ENCODE data around the gene HOXB9.

The HOXB9 gene

DNA sequence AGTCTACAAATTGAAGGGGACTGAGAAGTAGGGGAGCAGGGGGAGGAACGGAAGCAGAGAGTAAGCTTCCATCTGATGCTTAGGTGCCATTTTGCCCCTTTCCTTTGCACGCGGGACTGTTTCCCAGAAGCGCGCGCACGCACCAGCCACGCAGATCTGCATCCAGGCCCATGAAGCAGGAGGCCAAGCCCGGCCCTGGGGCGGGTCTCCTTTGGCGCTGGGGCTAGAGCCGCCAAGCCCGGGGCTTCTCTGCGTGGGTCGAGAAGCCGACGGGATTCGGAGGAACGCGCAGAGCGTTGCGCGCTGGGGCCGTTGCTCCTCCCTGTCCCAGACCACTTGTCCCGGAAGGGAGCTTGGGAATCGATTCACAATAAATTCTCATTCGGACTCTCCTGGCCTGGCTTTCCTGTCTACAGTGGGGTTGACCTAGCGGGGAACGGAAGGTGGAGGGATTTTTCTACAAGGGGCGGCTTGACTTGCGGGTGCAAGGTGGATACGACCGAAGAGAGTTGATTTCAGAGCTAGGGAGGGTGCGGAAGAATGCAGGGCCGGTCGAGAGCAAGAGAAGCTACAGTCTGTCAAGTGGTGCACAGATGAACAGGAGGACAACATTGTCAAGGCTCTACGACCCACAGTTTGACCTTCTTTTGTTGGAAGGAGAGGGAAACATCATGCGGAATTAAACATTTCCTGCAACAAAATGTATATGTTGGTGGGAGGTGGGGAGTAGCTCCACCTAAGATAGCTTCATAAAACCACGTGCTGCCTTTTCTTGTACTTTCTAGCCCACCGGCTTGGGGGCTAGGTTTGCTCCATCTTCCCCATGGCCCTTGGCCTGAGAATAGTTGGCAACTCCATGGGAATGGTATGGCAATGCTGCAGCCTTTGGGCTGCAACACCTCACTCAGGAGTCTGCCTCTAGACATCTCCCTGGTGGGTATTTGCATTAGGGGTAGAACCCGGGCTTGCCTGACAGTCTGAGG is 4.5 kb downstream of the HOXB9 start:
- H3K27me3 Mint-ChIP-seq: peaks cover 89% of the 10 kb centered on the region
- peaks cover 23% of the 10 kb centered on the region for H3K4me1 Mint-ChIP-seq (ENCODE audit: low read depth)
- H3K4me3 Mint-ChIP-seq: no peak overlapping the region
- DNase-seq: no peak
- no peak overlapping the region for H3K27ac Mint-ChIP-seq
- no peaks in the 10 kb centered on the region for H3K36me3 Mint-ChIP-seq (ENCODE audit: low read depth)
- H3K9me3 Mint-ChIP-seq: no peaks in the 10 kb centered on the region

DNA sequence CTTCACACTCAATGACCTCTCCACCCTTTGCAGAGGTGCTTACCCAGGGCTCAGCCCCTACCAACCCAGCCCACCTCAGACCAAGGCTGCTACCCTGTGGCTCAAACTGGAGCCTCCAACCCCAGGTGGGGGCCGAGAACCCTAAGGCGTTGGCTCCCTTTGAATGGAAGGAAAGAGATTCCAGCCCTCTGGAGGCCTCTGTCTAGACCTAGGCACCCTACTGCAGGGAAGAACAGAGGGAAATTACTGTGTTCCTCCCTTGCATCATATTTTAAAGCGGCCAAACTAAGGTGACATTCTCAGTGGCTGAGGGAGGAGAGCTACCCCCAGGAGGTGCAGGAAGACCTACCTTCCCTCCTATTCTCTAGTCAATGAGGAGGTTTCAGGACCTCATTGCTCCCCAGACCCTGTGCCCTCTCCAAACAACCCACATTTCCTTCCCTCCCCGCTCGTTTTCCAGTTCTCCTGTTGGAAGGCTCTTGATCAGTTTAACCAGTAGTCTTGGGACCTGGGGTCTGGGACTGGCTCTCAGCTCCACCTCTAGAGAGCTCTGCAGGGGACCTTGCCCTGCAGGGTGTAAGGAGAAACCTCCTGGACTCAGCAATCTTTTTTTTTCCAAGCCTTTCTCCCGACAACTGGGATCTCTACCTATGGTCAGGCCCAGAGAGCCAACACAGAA is 5.6 kb downstream of the HOXB9 start:
- Mint-ChIP-seq H3K4me1 (ENCODE audit: low read depth) (peaks cover 25% of the 10 kb centered on the region), H3K27me3 (peaks cover 94% of the 10 kb centered on the region), H3K9me3 (no peaks in the 10 kb centered on the region), H3K36me3 (ENCODE audit: low read depth) (no peaks in the 10 kb centered on the region), H3K4me3 (no peak overlapping the region), H3K27ac (no peak overlapping the region)
- DNase-seq: no peak

DNA sequence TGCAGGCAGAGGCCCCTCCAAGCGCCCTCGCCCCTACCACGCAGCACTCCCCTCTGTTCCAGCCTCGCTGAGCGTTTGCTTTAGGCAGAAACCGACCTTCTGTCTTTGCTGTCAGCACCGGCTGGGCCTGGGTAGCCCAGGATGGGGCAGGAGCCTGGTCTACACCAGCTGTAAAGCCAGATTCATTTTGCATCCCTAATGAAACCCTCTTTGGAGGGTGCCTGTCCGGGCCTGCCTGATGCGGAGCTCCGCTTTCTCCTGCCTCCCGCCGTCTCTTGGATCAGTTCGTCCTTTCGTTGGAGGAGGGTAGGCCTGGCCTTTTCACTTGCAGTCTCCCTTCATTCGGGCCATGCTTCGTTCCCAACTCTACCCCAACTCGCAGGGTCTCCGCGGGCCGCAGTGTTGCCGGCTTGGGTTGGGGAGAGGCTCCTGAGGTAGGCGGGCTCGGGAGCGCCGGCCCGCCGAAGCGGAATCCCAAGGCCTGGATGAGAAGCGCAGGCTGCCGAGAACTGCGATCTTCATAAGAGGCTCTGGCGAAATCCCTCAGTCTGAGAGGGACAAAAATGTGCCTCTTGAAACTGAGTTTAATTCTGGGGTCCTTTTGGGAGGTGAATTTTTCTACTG is 6.2 kb downstream of the HOXB9 start:
- Mint-ChIP-seq H3K4me1 (ENCODE audit: low read depth) (peaks cover 29% of the 10 kb centered on the region), H3K27me3 (peaks cover 97% of the 10 kb centered on the region), H3K36me3 (ENCODE audit: low read depth) (no peaks in the 10 kb centered on the region), H3K9me3 (no peaks in the 10 kb centered on the region), H3K4me3 (no peak overlapping the region), H3K27ac (peak overlapping the region; percentile 7)
- no peak for DNase-seq

DNA sequence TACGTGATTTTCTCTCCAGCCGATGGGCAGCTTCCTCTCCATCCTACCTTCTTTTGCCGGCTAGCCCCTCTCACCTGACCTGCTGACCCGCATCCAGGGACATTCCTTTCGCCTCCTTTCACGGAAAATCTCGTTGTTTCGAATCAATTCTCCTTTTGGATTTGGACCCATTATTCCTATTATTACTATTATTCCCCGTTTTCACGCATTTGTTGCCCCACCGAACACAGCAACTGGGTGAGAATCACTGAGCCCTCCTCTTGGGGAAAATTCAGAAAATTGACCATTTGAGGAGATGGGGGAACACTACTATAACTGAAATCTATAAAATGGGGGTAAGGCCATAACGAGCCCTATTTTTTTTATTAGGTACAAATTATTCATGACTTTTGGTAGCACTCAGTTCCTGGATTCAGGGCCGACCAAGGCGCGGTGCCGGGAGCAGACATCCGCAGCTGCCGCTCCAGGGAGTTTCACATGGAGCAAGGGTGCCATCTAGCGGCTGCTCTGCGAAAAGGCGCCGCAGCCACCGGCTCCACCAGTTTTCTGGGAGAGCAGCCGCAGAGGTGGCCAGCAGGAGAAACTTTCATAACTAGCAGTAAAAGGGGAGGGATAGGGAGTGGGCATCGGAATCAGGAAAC is 7.8 kb downstream of the HOXB9 start:
- Mint-ChIP-seq H3K27me3 (peaks cover 99% of the 10 kb centered on the region), H3K36me3 (ENCODE audit: low read depth) (no peaks in the 10 kb centered on the region), H3K4me3 (peak overlapping the region; percentile 15), H3K27ac (peak overlapping the region; percentile 38), H3K9me3 (no peaks in the 10 kb centered on the region), H3K4me1 (ENCODE audit: low read depth) (peaks cover 40% of the 10 kb centered on the region)
- peak; percentile 90 for DNase-seq

DNA sequence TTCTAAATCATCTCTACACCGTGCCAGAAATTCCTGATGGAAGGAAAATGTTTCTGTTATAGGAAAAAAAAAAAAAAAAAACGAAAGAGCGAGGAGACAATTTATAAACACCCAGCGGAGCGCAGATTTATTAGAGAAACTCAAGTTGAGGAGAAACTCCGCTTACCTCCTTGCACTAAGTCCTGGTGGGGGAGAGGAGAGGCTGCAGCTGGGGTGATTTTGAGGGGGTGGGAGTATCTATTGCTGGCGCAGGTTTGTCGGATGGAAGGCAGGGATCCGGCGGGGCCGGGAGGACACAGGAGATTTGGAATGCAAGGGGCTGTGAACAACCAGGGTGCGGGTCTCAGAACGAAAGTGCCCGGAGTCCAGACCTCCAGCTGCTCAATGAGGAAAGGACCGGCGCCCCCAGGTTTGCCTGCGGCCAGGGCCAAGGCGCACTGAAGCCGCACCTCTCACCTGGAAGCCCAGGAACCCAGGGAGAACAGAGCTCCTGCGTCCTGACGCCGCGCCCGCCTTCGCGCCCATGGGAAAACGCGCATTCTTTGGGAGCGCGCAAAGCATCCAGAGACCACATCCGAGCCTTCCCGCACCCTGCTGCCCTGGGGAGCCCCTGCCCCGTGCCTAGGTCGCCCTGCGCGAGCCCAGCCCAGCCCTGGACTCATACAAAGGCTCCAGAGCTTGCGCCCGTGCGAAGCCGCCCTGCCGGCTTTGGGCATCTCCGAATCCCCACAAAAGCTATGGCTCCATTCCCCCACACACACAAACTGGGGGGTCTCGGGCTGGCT is 8.5 kb downstream of the HOXB9 start:
- Mint-ChIP-seq H3K27ac (no peak overlapping the region), H3K9me3 (no peaks in the 10 kb centered on the region), H3K36me3 (ENCODE audit: low read depth) (no peaks in the 10 kb centered on the region), H3K4me3 (no peak overlapping the region), H3K4me1 (ENCODE audit: low read depth) (peaks cover 43% of the 10 kb centered on the region), H3K27me3 (peaks cover 97% of the 10 kb centered on the region)
- DNase-seq: no peak

DNA sequence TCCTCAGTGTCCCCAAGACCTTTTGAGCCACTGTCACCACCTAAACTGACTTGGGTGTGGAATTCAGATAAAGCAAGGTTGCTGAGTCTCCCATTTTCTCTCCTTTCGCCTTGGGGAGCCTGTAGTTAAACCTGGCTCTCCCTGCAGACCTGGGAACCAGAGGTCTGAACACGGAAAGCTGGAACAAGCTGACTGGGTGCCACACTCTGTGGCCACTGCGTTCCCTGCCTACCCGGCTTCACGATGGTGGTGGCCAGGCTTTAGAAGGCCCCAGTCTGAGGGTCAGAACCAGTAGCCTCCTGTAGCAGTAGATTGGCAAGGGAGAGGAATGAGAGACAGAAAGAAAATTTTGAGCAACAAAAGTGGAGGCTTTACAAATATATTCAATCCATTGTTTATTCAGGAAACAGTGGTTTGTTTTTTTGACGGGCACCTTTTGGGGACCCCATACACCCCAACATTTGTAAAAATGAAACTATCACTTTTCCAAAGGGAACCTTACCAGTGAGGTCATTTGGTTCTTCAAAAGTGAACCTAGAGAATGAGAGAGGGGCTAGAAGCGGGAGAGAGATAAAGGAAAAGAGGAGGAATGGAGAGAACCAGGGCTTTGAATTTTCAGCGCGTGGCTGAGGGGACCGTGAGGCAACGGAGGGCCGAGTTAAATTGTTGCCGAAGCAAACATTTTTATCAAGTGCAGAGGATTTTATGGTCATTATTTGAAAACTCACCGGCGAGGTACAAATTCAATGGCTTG is 9.3 kb downstream of the HOXB9 start:
- Mint-ChIP-seq H3K4me1 (ENCODE audit: low read depth) (peaks cover 49% of the 10 kb centered on the region), H3K4me3 (no peak overlapping the region), H3K9me3 (no peaks in the 10 kb centered on the region), H3K27ac (no peak overlapping the region), H3K36me3 (ENCODE audit: low read depth) (no peaks in the 10 kb centered on the region), H3K27me3 (peaks cover 95% of the 10 kb centered on the region)
- DNase-seq: no peak

DNA sequence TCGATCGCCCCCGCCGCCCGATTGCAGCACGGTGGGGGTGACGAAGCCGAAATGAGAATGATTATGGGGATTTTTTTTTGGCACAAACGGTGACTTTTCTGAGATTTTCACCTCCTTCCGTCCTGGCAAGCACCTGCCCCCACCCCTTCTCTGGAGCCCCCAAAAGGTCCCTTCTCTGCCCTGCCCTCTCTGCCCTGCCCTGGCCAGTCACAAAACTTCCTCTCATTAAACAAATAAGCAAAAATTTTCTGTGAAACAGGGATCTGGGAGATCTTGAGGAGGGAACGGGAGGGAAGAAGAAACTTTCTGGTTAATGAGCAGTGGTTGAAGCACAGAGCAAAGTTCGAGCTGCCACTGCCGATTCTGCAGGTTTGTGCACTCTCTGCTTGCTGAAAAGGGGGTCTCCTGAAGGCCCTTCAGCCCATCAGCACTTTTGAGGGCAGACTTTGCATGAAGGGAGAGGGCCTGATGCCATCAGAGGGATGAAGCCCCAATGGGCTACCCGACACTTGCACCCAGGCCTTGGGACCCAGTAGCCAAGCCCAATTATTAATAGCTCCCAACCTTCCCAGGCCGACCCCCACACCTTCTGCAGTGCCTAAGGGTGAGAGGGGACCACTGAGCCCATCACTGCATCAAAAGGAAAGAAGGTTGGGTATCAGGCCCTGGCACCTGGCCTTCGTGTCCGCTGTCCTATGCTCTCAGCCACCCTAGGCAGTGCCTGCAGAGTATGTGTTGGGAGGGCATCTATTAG is 10.0 kb downstream of the HOXB9 start:
- Mint-ChIP-seq H3K27me3 (peaks cover 95% of the 10 kb centered on the region), H3K27ac (no peak overlapping the region)

DNA sequence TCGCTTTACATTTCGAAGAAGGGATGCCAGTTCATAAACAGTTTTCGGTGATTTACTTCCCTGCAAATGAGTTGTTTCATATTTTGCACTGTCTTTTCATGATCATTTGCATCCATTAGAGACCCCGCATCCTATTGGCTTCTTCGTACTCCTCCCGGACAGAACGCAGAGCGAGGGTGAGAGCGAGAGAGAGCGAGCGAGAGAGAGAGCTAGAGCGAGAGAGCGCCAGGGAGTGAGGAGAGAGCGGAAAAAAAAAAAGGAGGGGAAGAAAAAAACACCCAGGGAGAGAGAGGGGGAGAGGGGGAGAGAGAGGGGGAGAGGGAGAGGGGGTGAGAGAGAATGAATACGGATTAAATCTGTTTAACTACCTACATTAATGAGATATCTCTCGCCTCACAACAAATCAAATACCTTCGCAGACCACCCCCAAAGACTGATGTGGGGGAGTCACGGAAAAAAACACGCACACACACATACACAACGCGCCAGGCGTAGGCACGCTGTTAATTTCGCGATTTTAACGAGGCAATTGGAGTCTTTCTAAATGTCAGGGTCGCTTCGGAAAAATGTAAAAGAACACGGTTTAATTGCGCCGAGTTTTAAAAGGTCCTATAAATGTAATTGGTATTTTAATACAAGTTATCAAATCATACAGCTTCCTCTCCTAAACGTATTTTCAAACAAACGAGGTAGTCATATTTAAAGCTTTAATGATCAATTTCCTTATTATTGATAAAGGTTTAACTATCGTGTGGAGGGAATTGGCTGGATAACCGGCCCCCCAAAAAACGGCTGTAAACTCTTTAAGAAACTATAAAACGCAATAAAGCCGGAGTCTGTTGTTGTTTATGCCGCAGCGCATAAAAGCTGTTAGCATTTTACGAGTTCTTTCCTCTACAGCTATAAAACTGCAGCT is 10.9 kb downstream of the HOXB9 start, which contains the start of gene HOXB8:
Gene HOXB8, minus strand, starts transcription at position 246 of the 916 bp plus-strand sequence. CDS start 588 bp downstream, outside the sequence.
- Mint-ChIP-seq H3K27me3 (peaks cover 93% of the 10 kb centered on the region), H3K4me3 (peak within 1 kb of the TSS; percentile 60), H3K4me1 (ENCODE audit: low read depth) (peaks cover 62% of the 10 kb centered on the region), H3K9me3 (no peaks in the 10 kb centered on the region), H3K36me3 (ENCODE audit: low read depth) (no peaks in the 10 kb centered on the region), H3K27ac (peak within 1 kb of the TSS; percentile 42)
- no peak for DNase-seq

More for the DNA sequence above, 10.0 kb downstream of the HOXB9 start:
- Mint-ChIP-seq H3K36me3 (ENCODE audit: low read depth) (no peaks in the 10 kb centered on the region), H3K4me3 (no peak overlapping the region), H3K4me1 (ENCODE audit: low read depth) (peaks cover 56% of the 10 kb centered on the region), H3K9me3 (no peaks in the 10 kb centered on the region)
- DNase-seq: no peak

DNA sequence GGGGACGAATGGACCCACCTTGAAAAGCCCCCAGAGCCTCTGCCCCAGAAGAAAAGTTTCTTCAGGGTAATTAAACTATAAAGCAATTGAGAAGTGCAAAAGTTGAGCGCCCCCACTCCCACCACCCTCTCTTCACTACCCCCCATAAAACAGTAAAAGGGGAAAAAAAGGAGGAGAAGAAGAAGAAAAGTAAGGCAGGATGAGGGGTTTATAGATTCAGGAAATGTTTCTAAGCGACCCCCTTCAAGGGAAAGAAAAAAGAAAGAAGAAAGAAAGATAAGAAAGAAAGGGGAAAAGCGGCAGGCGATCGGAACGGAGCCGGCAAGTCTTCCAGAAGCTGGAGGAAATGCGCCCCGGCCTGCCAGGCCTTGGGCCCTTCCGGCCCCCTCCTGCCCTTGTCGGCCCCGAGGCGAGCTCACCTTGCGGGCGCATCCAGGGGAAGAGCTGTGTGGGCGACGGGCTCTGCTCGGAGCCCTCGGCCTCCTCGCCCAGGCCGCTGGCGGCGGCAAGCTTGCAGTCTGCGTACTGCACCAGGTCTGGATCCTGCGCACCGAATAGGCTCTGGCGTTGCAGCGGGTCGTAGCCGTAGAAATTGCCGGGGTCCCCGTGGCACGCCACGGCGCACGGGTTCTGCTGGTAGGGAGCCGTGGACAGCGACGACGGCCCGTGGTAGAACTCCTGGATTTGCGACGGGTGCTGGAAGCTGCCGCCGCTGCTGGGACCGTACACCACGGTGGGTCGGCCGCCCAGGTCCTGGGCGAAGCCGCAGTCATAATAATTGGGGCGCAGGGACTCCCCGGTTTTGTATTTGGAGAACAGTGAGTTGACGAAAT is 12.1 kb downstream of the HOXB9 start:
- no peaks in the 10 kb centered on the region for H3K36me3 Mint-ChIP-seq (ENCODE audit: low read depth)
- H3K9me3 Mint-ChIP-seq: no peaks in the 10 kb centered on the region
- H3K4me1 Mint-ChIP-seq (ENCODE audit: low read depth): peaks cover 58% of the 10 kb centered on the region
- peak; percentile 65 for DNase-seq
- H3K27ac Mint-ChIP-seq: peak overlapping the region; percentile 15
- H3K4me3 Mint-ChIP-seq: peak overlapping the region; percentile 60
- peaks cover 92% of the 10 kb centered on the region for H3K27me3 Mint-ChIP-seq

DNA sequence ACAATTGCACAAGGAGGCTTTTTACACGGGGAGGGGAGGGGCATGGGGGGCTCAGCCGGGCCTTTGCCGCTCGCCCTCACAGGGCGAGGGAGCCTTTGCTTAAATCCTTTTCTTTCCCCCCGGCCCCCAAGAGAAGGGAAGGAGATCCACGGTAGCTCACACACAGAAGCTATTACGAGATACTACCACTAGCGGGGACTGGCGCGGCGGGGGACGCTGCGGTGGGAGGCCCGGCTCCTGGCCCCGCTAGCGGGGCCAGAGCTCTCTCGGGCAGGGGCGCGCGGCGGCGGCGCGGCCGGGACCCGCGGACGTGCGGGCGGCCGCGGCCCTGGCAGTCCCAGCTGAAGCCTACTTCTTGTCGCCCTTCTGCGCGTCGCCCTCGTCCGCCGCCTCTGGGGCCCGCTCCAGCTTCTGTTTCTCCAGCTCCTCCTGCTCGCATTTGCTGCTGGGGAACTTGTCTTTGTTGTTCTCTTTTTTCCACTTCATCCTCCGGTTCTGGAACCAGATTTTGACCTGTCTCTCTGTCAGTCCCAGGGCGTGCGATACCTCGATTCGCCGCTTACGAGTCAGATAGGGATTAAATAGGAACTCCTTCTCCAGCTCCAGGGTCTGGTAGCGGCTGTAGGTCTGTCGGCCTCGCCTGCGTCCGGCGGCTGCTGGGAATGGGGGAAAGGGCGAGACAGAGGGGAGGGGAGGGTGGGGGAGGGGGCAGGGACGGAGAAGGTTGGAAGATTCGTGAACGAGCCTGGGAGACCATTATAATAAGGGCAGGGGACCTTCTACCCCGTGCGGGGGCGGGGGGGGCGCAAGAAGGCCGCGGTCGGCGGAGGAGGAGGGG is 13.1 kb downstream of the HOXB9 start:
- peaks cover 50% of the 10 kb centered on the region for H3K4me1 Mint-ChIP-seq (ENCODE audit: low read depth)
- DNase-seq: peak; percentile 70

More for the DNA sequence above, 13.1 kb downstream of the HOXB9 start:
- H3K9me3 Mint-ChIP-seq: no peaks in the 10 kb centered on the region
- H3K27me3 Mint-ChIP-seq: peaks cover 90% of the 10 kb centered on the region
- no peaks in the 10 kb centered on the region for H3K36me3 Mint-ChIP-seq (ENCODE audit: low read depth)
- H3K4me3 Mint-ChIP-seq: peak overlapping the region; percentile 76
- H3K27ac Mint-ChIP-seq: peak overlapping the region; percentile 76

Measured in activated T-cell treated with anti-CD3 and anti-CD28 coated beads, Interleukin-2, amount 50 U/mL, for 24 hours (primary cell).